Left renal pelvis (tissue), 4 donors: ENCODE measurements around the gene TMEM238L. TPM values are rescaled to one million over a fixed set of nuclear protein-coding genes. Genes with fewer than 3 reads are reported as not detected.

Experiments used
- DNase-seq, 4 donors: peaks; one replicate each; pipeline ENCODE4 v3.0.0-alpha.2; 2013; ENCODE audit warnings: low read depth in 4 of 4, low spot score in 3 of 4
- polyA plus RNA-seq, 4 donors: library from polyadenylated mRNA; unstranded; fragments of 120-200 nt; gene quantifications; one replicate each; pipeline ENCODE4 v1.2.1, GENCODE V29; 2013; ENCODE audit not compliant: insufficient read length in 4 of 4

Gene TMEM238L
- polyA plus RNA-seq, 4 donors: 0.14 to 9.4 (median 3.5) TPM

DNA sequence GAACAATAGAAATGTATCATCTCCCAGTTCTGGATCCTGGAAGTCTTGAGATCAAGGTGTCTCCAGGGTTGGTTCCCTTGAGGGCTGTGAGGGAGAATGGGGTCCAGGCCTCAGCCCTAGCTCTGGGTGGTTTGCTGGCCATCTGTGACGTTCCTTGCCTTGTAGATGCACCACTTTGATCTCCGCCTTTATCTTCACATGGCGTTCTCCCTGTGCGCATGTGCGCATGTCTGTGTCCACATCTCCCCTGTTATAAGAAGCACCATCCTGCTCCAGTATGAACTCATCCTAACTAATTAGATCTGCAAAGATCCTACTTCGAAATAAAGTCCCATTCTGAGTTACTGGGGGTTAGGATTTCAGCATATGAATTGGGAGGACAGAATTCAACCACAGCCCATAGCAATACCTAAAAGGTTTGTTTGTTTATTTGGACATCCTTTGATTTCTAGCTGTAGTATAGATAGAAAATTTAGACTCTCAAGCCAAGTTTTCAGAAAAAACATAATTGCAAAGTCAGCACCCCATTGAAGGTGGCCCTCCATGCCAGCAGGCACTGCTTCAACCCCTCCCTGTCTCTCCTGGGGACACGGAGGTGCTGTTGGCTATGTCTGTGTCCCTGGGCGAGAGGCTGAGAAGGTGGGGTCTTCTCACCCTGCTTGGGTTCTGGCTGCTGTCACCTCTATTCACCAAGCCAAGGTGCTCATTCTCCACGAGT is 2.8 kb upstream of the TMEM238L start:
- no peak for DNase-seq

DNA sequence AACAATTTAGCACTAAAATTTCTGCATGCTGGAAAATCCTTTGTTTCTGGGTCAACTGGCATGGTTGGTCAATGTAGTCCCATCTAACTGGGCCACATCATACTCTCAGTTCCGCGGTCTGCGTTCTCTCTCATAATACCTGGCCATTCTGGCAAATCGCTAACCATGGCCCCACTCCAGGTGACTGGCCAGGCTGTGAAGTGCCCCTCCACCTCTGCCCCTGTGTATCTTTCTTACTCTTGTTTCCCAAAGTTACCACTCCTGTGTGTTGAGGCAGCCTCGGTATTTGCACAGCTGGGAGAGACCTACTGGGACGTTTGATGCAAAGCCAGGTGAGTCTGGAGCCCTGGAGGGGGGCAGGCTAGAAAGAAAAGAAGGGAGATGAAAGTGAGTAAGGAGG is 2.0 kb upstream of the TMEM238L start:
- no peak for DNase-seq

DNA sequence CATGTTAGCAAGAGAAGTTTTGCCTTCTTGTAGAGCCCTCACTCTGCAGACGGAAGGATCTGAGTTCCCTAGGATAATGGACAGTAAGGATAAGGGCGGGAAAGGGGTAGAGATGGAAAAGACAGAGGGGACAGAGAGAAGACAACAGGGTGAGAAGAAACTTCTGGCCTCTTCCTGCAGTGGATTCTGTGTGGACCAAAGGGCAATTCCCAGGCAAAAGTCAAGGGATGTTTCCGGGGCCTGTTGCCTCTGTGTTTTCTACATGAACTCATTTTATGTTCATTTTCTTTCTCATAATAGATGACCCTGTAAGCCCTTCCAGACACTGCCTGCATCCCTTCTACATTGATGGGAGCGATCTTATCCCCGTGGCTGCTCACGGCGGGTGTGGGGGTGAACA is 647 bp upstream of the TMEM238L start:
- DNase-seq: no peak

DNA sequence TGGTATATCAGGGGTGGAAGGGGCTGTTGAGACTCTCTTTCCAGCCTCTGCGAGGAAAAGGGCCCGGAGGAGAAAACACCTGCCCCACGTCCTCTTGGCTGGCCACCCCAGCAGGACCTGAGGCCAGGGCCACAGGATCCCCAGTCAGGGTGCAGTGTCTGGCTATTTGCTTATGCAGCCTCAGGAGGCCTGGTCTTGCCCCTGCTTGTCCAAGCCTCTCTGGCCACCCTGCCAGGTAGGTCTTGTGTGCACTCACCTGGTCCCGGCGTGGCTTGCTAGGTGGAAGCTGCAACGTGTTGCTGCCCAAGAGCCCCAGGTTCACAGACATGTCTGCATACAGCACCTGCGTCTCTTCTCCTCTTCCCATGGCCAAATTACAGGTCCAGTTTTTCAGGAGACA is 549 bp downstream of the TMEM238L start:
- DNase-seq: no peak

DNA sequence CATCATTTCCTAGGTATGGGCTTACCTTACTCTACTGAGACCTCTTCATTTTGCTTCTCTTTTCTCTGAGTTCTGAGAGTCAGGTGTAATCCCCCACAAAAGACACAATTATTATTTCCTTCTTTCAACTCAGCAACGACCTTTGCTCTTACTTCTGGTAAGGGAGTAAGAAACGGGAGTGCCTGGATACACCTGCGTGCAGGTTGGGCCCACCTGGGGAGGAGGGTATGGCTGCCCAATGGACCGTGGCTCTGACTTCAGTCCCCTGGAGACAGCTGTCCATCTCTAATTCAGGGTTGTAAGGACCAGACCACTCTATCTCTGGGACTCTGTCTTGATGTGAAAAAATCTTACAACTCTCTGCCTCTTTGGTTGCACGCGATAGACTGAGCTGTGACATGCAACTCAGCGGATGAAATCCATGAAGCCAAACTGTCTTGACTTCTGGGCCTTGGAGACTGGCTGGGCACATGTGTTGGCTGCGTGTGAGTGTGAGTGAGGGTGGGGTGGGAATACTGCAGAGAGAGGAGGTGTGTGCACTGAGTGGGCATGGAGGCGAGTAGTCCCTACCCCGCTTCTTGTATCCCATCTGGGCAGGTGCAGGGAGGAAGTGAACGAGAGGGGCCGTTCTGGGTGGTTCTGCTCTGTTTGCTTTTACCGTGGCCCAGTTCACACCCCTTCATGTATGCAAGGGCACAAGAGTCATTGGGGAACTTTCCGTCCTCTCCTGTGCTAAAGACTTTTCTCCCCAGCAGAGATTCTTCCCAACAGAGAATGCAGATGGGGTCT is 1.2 kb downstream of the TMEM238L start:
- no peak for DNase-seq

DNA sequence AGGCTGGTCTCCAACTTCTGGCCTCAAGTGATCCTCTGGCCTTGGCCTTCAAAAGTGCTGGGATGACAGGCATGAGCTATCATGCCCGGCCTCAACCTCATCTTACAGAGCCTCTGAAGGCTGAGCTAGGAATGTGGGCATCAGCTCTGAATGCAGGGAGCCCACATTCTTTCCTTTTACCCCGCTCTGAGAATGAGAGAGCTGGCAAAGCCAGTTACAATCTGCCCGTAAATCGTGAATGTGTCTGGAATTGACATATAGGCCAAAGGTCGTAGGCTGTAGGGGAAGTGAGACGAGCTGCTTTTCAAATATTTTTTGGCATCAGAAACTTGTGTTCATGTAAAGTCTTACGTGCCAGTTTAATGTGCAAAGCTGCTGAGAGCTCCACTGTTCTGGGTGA is 4.5 kb downstream of the TMEM238L start:
- DNase-seq: no peak

DNA sequence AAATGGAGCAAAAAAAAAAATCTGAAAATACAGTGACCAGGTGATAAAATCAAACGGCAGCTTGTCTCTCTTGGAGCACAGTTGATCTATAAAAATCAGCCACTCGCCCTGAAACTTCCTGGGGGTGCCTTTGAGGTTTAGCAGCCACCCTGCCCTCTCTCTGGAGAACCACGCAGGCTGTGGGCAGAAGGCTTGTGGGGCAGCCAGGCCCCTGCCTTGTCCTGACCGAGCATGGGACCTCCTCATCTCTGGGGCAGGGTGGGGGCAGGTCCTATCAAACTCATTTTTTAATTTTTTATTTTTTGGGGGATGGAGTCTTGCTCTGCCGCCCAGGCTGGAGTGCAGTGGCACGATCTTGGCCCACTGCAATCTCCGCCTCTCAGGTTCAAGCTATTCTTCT is 5.0 kb downstream of the TMEM238L start:
- no peak for DNase-seq

DNA sequence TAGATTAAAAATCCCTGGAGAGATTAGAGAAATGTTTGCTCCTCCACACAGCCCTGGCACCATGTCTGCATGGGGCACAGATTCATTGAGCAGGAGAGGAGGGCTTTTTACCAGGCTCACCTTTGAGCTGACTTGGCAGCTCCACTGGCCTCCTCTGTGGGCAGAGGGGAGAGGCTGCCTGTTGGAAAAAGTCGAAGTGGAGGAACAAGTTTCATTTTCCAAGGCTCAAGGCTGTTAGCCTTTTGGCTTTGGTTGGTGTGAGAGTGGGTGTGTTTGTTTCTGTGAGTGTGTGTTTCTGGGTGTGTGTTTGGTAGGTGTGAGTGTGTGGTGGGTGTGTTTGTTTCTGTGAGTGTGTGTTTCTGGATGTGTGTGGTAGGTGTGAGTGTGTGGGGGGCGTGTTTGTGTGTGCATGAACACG is 5.6 kb downstream of the TMEM238L start:
- DNase-seq: no peak

DNA sequence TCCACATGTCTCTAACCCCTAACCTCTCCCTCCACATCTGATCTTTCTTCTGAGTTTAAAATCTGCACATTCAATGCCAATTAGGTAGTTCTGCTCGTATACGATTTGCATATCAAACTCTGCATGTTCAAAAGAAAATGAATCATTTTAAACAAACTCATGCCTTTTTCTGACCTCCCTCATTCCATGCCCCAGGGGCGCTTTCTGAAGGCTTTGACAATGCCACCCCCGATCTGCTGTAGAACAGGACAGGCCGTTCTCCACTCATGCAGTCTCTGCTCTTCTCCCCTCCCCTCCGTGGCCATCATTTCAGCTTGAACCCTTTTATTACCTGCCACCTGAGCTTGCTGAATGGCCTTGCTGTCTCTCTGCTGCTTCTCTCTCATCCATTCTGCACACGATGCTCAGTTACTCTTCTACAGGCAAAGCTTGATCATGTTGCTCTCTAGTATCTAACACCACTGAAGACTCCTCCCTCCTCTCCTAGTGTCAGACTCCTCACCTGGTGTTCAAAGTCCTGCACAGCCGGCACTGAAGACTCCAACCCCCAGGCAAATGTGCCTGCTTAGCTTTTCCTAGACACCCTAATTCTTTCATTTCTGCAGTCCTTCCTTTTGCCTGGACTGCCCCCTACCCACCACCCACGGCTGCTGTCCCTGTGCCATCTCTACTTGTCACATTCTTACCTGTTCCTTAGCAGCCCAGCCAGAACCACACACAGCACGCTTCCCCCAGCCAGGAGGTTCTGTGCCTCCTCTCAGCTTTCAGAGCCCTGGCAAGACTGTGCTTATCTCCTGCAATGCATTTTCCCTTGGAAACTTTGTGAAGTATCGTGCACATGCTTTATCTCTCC is 6.2 kb downstream of the TMEM238L start:
- no peak for DNase-seq

DNA sequence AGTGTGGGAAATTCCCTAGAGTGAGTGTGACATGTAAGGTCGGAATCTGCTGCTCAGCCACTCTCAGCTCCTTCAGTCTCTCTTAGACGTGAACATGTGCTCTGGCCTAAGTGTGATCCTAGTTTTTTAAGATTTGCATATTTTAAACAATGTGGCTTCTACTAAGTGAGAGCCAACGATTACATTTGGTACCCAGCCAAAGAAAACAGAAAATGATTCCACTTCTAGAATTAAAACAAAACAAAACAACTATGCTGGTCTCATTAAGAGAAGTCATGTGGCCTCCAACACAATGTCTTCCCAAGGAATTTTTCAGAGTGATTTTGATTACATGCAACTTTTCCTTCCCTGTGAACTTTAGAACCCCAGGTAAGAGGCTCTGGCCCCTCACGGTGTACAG is 10.1 kb downstream of the TMEM238L start:
- DNase-seq: no peak

DNA sequence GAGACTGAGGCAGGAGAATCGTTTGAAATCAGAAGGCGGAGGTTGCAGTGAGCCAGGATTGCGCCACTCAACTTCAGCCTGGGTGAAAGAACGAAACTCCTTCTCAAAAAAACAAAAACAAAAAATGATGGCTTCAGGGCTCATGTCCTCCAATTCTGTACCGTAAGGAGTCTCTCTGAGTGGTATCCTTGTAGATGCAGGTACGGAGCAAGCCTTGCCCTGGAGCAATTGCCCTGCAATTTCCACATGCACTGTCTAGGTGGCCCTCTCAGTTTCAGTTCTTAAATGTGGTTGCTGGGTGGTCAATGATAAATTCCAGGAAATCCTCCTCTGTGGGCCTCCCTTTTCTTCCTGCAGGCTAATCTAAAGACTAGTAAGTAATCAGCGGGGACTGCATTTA is 10.6 kb downstream of the TMEM238L start:
- DNase-seq: no peak

DNA sequence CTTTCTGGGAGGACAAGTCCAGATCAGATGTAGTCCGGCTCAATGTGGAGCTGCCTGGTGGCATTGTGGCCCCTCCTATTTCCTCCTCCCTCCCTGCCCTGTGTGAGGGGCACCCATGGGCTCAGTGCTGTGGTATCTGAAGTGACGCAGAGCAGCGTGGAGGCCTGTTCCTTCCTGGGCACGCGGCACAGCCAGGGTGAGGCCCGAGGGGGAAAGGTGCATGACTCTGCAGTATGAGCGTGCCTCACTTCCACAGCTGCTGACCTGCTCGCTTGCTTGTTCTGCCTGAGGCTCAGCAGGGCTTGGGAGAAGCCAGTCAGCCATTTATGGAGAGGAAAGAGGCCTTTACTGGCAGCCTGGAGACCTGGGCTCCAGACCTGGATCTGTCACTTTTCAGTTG is 11.7 kb downstream of the TMEM238L start:
- DNase-seq: no peak

DNA sequence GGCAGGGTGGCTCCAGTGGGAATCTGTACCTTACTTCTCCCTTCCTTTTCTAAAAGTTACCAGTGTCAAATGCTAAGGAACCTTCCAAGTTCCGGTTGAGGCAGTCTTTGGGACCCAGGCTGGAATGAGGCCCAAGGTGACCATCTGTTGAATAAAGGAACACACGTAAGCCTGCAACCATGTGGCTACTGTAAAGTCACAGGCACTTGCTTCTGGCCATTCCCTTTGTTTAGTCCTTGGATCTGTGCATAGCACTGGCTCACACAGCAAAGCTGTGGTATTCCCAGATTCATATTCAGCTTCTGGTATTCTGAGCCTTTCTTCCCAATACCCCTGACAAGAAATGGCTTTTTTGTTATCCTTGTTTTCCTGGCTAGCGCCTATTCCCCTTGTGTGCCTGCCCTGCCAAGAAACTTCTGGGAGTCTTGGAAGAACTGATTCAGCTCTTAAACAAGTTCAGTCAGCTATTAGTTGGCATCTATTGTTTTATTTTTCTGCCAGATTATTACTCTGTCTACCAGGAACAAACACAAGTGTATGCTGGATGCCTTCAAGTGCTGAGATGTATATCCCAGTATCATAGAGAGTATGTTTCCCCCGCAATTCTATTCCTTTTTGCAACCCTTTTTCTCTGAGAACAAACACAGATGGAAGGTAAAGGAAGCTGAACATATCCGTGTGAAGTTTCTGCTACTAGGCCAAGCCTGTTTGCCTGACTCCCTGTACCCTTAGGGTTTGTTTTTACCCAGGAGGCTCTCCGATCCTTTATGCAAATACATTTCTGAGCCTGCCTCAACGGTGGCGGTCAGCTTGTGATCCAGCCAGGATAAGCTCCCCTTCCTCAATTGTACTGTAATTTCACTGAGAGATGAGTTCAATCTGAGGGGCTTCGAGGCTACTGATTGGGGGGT is 13.2 kb downstream of the TMEM238L start:
- no peak for DNase-seq

DNA sequence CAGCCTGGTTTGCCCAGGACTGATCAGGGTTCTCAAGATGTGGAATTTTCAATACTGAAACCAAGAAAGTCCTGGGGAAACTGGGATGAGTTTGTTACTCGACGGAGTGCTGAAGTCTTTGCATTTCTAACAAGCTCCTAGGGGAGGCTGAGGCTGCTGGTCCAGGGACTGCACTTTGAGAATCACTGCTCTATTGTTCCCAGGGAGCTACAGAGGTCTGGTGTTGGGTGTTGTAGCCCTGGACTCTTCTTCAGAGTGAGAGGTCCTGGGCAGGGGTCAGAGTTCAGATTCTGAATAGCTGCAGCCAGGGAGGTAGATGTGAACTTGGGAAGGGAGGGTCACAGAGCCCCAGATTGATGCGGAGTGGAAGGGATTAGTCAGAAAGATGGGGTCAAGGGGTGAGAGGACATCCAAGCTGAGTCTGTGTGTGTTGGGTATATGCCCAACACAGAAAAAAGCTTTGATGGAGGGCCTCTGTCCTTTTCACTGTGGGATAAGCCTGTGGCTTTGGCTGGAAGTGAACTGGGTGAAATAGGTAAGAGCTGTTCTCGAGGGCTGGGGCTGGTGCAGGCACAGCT is 14.1 kb downstream of the TMEM238L start:
- no peak for DNase-seq

DNA sequence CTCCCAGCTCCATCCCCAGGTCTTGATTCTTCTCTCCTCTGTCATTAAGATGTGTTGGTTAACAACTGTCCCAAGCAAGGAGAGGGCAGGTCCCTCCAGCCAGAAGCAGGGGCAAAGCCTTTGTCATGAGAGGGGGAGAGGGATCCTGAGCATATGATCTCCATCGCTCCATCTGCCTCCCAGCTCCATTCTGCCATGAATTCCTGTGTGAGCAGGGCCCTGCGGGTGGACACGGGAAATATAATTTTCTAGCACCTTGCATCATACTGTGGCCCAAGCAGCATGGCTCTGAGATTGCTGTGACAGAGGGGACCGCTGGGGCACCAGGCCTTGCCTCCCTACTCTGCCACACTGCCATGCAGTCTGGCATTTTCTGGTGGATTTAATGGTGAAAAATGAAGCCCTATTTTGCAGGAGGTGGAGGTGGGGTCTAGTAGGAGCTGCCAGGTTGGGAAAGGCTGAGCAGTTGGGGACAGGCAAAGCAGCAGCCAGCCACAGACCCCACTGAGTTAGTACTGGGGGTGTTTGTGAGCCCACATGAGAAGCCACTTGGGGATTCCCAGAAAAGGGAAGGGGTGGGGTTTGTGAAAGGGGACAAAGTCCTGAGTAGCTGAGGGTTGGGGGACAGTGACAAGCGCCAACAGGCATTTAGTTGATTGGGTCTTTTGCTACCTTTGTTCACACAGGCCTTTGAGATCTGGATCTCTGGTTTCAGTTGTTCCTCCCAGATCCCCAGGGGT is 16.4 kb downstream of the TMEM238L start:
- DNase-seq: no peak

DNA sequence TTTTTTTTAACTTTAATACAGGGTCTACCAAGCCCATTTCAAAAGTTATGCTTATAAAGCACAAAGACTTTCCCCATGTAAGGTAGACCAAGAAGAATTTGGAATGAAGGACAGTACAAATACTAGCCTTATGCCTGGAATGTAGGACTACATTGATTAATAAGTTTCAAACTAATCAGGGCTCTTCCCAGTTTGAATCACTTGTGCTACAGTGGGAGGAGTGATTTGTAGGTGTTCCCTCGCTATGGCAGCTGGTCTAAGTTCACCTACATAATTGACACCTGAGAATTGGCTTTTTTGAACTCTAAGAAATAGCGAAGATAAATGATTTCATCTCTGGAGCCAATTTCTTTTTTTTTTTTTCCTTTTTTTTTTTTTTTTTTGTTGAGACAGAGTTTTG is 18.6 kb downstream of the TMEM238L start:
- DNase-seq: no peak

DNA sequence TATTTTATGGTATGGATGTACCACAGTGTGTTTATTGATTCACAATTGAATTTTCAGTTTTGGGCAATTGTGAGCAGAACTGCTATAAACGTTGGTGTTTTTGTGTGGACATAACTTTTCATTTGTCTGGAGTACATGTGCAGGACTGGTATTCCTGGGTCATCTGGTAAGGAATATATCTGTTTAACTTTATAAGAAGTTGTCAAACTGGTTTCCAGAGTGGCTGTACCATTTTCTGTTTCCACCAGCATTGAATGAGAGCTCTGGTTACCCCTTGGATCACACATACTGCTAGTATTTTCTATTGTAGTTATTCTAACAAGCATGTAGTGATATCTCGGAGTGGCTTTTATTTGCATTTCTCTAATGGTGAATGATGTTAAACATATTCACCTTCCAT is 24.3 kb downstream of the TMEM238L start:
- DNase-seq: no peak

DNA sequence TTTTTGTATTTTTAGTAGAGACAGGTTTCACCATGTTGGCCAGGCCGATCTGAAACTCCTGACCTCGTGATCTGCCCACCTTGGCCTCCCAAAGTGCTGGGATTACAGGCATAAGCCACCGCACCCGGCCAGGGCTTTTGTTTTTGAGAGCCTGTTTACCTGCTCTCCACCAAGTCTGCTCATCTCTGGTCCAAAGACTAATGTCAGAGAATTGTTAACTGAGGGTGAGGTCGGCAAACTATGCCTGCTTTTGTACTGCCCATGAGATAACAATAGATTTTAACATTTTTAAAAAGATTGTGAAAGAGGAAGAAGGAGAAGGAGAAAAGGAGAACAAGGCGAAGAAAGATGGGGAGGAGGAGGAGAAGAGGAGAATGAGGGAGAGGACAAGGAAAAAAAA is 26.0 kb downstream of the TMEM238L start:
- no peak for DNase-seq

DNA sequence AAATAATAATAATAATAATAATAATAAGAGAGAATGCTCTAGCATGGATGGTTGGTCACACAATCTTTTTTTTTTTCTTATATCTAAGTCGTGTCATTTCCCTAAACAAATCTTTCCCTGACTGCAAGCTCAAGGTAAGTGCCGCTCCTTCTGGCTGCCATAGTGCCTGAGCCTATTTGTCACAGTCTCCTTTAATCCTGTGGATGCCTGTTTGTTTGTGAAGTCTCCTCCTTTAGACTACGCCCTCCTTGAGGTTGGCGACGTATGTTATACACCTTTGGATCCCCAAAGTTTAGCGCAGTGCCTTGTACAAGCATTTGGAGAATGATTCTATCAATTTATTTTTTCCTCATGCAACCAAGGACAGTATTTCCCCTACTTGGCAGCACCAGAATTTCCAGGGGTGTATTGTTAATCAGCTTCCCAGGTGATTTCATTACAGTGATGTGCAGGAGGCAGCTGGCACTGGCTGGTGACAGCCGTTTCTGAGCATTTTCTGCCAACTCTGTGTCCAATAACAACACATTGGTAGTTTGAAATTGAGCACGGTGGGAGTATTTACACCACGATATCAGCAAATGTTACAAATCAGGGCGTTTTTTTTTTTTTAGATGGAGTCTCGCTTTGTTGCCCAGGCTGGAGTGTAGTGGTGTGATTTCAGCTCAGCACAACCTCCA is 26.6 kb downstream of the TMEM238L start:
- DNase-seq: no peak
